T-helper 2 cell (primary cell): ENCODE data around the gene PRPF39.
"Not testable (repeated sequence)": the region's sequence is repeated elsewhere in the genome, so short reads cannot be mapped to it uniquely, and the experiment has no call there.

Experiments
- DNase-seq, 5 experiments: peaks; one replicate each; pipeline versions ENCODE4 v3.0.0 to v3.0.0-alpha.2; 2012 to 2022

The PRPF39 gene

DNA sequence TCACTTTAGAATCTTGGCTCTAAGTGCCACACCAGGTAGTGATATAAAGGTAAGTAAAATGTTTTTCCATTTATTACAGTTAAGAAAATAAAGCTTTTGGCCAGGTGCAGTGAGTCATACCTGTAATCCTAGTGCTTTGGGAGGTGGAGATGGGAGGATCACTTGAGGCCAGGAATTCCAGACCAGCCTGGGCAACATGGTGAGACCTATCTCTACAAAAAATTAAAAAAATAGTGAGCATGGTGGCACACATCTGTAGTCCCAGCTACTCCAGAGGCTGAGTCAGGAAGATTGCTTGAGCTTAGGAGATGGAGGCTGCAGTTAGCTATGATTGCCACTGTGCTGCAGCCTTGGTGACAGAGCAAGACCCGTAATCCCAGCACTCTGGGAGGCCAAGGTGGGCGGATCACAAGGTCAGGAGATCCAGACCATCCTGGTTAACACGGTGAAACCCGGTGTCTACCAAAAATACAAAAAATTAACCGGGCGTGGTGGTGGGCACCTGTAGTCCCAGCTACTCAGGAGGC, 56.8 kb downstream of the PRPF39 start:
- DNase-seq: no peak

DNA sequence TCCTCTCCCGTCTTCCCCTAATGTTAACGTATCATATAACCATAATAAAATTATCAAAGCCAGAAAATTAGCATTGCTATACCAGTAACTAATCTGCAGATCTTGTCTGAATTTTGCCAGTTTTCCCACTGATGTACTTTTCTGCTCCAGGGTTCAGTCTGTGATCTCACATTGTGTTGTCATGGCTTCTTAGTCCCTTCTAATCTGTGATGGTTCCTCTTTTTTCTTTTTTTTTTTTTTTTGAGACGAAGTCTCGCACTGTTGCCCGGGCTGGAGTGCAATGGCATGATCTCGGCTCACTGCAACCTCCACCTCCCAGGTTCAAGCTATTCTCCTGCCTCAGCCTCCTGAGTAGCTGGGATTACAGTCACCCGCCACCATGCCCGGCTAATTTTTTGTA, 58.2 kb downstream of the PRPF39 start:
- not testable (repeated sequence) for DNase-seq

DNA sequence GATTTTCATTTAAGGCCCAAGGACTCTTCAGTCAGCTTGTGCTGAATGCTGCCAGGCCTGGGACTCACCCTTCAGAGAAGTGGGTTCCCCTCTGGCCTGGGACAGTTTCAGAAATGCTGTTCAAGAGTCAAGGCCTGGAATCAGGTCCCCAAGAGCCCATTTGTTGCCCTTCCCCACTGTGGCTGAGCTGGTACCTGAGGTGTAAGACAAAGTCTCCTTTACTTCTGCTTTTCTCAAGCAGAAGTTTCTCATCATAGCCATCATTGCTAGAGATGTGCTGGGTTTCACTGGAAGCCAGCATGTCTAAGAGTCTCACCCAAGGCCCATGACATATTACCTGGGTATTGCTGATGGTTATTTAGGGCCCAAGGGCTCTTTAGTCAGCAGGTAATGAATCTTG, 60.7 kb downstream of the PRPF39 start:
- no peak for DNase-seq

DNA sequence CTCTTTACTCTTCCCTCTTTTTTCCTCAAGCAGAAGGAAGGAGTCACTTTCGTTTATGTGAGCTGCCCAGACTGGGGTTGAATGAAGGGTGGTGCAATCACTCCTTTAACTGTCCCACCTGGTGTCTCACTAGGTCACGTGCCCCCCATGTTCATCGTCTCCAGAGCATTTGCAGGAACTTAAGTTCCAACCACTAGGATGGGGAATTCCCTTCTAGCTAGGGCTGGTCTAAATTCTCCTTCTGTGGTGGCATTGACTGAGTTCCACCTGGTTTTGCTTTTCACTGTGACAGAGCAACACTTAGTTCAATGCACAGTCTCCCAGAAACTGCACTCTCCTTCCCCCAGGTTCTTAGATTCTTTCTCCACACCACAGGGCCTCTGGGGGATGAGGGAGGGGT, 61.3 kb downstream of the PRPF39 start:
- DNase-seq: no peak

DNA sequence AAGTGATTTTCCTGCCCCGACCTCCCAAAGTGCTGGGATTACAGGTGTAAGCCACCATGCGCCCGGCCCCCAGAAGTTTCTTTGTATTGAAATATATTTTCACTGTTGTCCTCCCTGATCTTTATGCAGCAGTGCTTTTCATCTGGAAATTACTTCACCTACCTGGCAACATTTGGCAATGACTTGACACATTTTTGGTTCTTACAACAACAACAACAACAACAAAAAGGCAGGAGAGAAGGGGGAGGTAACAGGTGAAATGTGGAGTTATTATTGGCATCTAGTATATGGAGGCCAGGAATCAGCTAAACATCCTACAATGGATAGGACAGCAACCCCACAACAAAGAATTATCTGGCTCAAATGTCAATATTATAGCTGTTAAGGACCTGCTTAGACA, 65.7 kb downstream of the PRPF39 start:
- DNase-seq: no peak

DNA sequence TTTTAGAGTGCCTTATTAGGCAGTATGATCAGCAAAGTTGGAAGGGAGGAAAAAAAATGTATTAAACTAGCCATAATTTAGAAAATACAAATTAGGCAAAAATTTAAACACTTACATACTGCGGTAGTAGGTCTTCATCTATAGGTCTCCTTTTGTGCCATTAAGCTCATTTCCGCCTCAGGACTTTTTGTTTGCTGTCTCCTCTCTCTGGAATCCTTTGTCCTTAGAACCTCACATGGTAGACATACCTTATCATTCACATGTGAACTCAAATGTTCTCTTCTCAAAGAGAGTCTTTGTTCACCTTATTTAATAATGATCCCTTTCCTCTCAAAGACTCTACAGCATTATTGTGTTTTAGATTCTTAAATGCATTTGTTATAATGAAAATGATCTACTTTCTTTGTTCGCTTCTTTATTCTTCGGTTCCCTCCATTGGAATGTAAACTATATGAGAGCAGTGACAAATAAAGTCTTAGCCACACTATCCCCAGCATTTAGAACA, 66.5 kb downstream of the PRPF39 start:
- DNase-seq: no peak

DNA sequence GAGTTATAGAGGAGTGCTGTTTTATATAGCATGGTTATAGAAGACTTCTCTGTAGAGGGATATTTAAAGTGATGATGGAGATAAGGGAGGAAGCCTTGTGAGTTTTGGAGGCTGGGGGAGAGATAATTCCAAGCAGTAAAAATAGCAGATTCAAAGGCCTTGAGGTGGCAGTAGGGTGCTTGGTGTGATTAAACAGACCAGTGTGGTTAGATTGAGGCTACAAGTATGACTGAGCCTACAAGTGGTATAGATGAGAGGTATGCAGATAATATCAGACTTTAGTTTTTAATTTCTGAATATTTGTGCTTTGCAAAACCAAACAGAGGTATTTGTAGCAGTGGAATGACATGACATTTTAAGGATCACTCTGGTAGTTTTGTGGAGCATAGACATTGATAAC, 72.2 kb downstream of the PRPF39 start:
- DNase-seq: peak in 1 of 5 experiments; percentile 88
